ENCODE results near the gene FASTKD3. TPM values are rescaled to one million over a fixed set of nuclear protein-coding genes. Genes with fewer than 3 reads are reported as not detected.
A peak's percentile ranks its signal among the peaks of the same experiment; 100 is the strongest.

FASTKD3 gene
- polyA plus RNA-seq, 1 donor from 2014 or later: 27.8 TPM

GRCh38 chr5:7851240-7851592 is 17.6 kb downstream of the FASTKD3 start:
- peak; percentile 33 for TF ChIP-seq CTCF (IDR thresholded peaks at IDR 0.05; ENCODE audit: poor library complexity, severe bottlenecking)
- TF ChIP-seq REST (IDR thresholded peaks at IDR 0.05; ENCODE audit: borderline replicate concordance): no peak
- TF ChIP-seq SMC3 (conservative IDR thresholded peaks at IDR 0.05; ENCODE audit: poor library complexity): no peak
- Histone ChIP-seq H3K27me3 (ENCODE audit: insufficient read depth, low read depth, low read length) (peaks cover 15% of the 10 kb centered on the region), H3K4me2 (ENCODE audit: low read length) (no peak overlapping the region), H3K4me3 (ENCODE audit: low read length) (peak overlapping the region; percentile 63), H4K20me1 (ENCODE audit: insufficient read depth) (no peaks in the 10 kb centered on the region), H3K9me3 (ENCODE audit: low read length) (no peaks in the 10 kb centered on the region), H3K9me2 (ENCODE audit: insufficient read depth, low read length) (no peaks in the 10 kb centered on the region), H3F3A (ENCODE audit: insufficient read depth, low read length, poor library complexity, severe bottlenecking) (no peaks in the 10 kb centered on the region), H3K27ac (ENCODE audit: low read length) (no peak overlapping the region), H3K9ac (ENCODE audit: low read length) (no peak overlapping the region), H3K36me3 (ENCODE audit: insufficient read depth, low read length) (no peaks in the 10 kb centered on the region), H2AFZ (ENCODE audit: low read depth, low read length) (no peak overlapping the region), H3K79me2 (replicated peaks; ENCODE audit: insufficient read depth, low read length) (no peaks in the 10 kb centered on the region)

GRCh38 chr5:7850395-7851239 is 18.2 kb downstream of the FASTKD3 start, which contains the start of gene CFAP90:
Gene CFAP90 (minus strand): TSS chr5:7851133. CDS start chr5:7851021, 112 bp downstream.
- Histone ChIP-seq H3K4me2 (ENCODE audit: low read length) (peak within 1 kb of the TSS; percentile 68), H3K9me3 (ENCODE audit: low read length) (no peaks in the 10 kb centered on the region), H3K27ac (ENCODE audit: low read length) (no peak within 1 kb of the TSS), H3K9ac (ENCODE audit: low read length) (peak within 1 kb of the TSS; percentile 49), H2AFZ (ENCODE audit: low read depth, low read length) (peak within 1 kb of the TSS; percentile 30), H3K4me3 (ENCODE audit: low read length) (peak within 1 kb of the TSS; percentile 67), H4K20me1 (ENCODE audit: insufficient read depth) (no peaks in the 10 kb centered on the region), H3K27me3 (ENCODE audit: insufficient read depth, low read depth, low read length) (peaks cover 15% of the 10 kb centered on the region), H3K79me2 (replicated peaks; ENCODE audit: insufficient read depth, low read length) (no peaks in the 10 kb centered on the region), H3K36me3 (ENCODE audit: insufficient read depth, low read length) (no peaks in the 10 kb centered on the region), H3F3A (ENCODE audit: insufficient read depth, low read length, poor library complexity, severe bottlenecking) (no peaks in the 10 kb centered on the region), H3K9me2 (ENCODE audit: insufficient read depth, low read length) (no peaks in the 10 kb centered on the region)
- TF ChIP-seq EP300 (conservative IDR thresholded peaks at IDR 0.05; ENCODE audit: poor library complexity, severe bottlenecking): no peak
- peak; percentile 60 for TF ChIP-seq CTCF (IDR thresholded peaks at IDR 0.05; ENCODE audit: poor library complexity, severe bottlenecking)
- TF ChIP-seq MXI1 (conservative IDR thresholded peaks at IDR 0.05; ENCODE audit: poor library complexity, severe bottlenecking): peak; percentile 40
- TF ChIP-seq SMC3 (conservative IDR thresholded peaks at IDR 0.05; ENCODE audit: poor library complexity): peak; percentile 44
- no peak for TF ChIP-seq EZH2 (IDR thresholded peaks at IDR 0.05; ENCODE audit: borderline replicate concordance, insufficient read depth, low read length, poor library complexity, severe bottlenecking)
- TF ChIP-seq RAD21 (conservative IDR thresholded peaks at IDR 0.05): peak; percentile 33
